Epithelial cell of esophagus (primary cell): ENCODE data around the gene KLK1.
"Not testable (repeated sequence)": the region's sequence is repeated elsewhere in the genome, so short reads cannot be mapped to it uniquely, and the experiment has no call there.

Experiments used
- DNase-seq: peaks from one replicate; pipeline ENCODE4 v3.0.0; 2010; ENCODE audit warnings: low read depth
- H3K4me3 ChIP-seq: 2 replicates; pipeline ENCODE4 v1.5.1; 2011; ENCODE audit warnings: mild to moderate bottlenecking, low read length, control low read depth
- CTCF ChIP-seq: IDR thresholded peaks from 2 replicates; pipeline ENCODE4 v1.5.1; 2011; ENCODE audit warnings: low read depth, mild to moderate bottlenecking, low read length, control low read depth, inconsistent platforms; ENCODE audit not compliant: insufficient read depth; ENCODE audit errors: missing control alignments

KLK1 gene

GRCh38 chr19:50817941-50818858, 5.4 kb downstream of the KLK1 start:
- no peak for TF ChIP-seq CTCF
- DNase-seq = peak; percentile 22
- peak overlapping the region; percentile 36 for H3K4me3 ChIP-seq

- no peak overlapping the region for H3K4me3 ChIP-seq
- DNase-seq = no peak
- TF ChIP-seq CTCF = no peak
Observed at GRCh38 chr19:50815439-50815838, 8.1 kb downstream of the KLK1 start.

GRCh38 chr19:50814883-50815282, 8.7 kb downstream of the KLK1 start:
- TF ChIP-seq CTCF = no peak
- no peak overlapping the region for H3K4me3 ChIP-seq
- no peak for DNase-seq

- DNase-seq = no peak
- H3K4me3 ChIP-seq = no peak overlapping the region
- TF ChIP-seq CTCF = no peak
Observed at GRCh38 chr19:50812474-50812873, 11.1 kb downstream of the KLK1 start.

- DNase-seq, H3K4me3 ChIP-seq: not testable (repeated sequence)
Observed at GRCh38 chr19:50811622-50812238, 11.9 kb downstream of the KLK1 start.

GRCh38 chr19:50808856-50809255, 14.7 kb downstream of the KLK1 start:
- no peak for DNase-seq
- no peak for TF ChIP-seq CTCF
- no peak overlapping the region for H3K4me3 ChIP-seq

GRCh38 chr19:50804420-50805272, 18.9 kb downstream of the KLK1 start:
- peak; percentile 99 for DNase-seq
- peak overlapping the region; percentile 99 for H3K4me3 ChIP-seq
- TF ChIP-seq CTCF = no peak
